GM12878 (cell line): ENCODE results near the gene APC2. TPM values are rescaled to one million over a fixed set of nuclear protein-coding genes. Genes with fewer than 3 reads are reported as not detected.

Experiments
- ATAC-seq: fragments of 200-7000 bp; cut with Tn5 transposase; 3 replicates; pipeline ENCODE4 v1.9.1; 2020; ENCODE audit warnings: mild to moderate bottlenecking, moderate library complexity
- BruUV-seq: library from RNA; stranded (reverse); fragments of 400-500 nt; replicated peaks from 2 replicates; lab custom pipeline; 2021; lab: Mats Ljungman, UMichigan
- CTCF ChIA-PET: fragments of 300-600 bp; sonication (Branson Sonifier 250); formaldehyde crosslinking; extraction: SDS; loops from one replicate; lab custom pipeline; 2021; ENCODE audit warnings: inconsistent platforms; lab: Yijun Ruan, JAX
- POLR2A ChIA-PET: fragments of 350-600 bp; formaldehyde crosslinking; extraction: SDS; loops from one replicate; lab custom pipeline; 2021; ENCODE audit warnings: inconsistent platforms; lab: Charles Lee
- RAD21 ChIA-PET: fragments of 300-600 bp; sonication (Branson Sonifier 250); formaldehyde crosslinking; loops from one replicate; lab custom pipeline; 2023; ENCODE audit warnings: antibody characterized with exemption; ENCODE audit not compliant: unreplicated experiment; lab: Charles Lee
- SMC1A ChIA-PET: fragments of 300-600 bp; sonication (Branson Sonifier 250); formaldehyde crosslinking; loops from one replicate; lab custom pipeline; 2023; ENCODE audit not compliant: unreplicated experiment, uncharacterized antibody; lab: Charles Lee
- DNase-seq: peaks from one replicate; pipeline ENCODE4 v3.0.0-alpha.2; 2011; ENCODE audit warnings: low read depth, low spot score
- FAIRE-seq: peaks from 3 replicates; lab custom pipeline; 2011; peaks lifted over from hg19 to GRCh38; lab: Jason Lieb, UNC
- H2AFZ ChIP-seq: 2 replicates; pipeline ENCODE4 v1.6.0; 2011; ENCODE audit warnings: low read depth, low read length, control low read depth; ENCODE audit not compliant: control insufficient read depth
- H3K27ac ChIP-seq: 2 replicates; pipeline ENCODE4 v1.5.1; 2011; ENCODE audit warnings: control low read depth; ENCODE audit not compliant: control insufficient read depth, insufficient read depth
- H3K27me3 ChIP-seq, 2 experiments: replicated peaks in 1 of 2; 2 replicates each; pipeline versions ENCODE4 v1.6.0 to v1.6.1; 2011; ENCODE audit warnings: low read length in 1 of 2; ENCODE audit not compliant: control insufficient read depth in 2 of 2, insufficient read depth in 2 of 2
- H3K36me3 ChIP-seq, 2 experiments: 2 replicates each; pipeline ENCODE4 v1.5.1; 2011; ENCODE audit warnings: low read length in 1 of 2; ENCODE audit not compliant: control insufficient read depth in 2 of 2, insufficient read depth in 2 of 2
- H3K4me1 ChIP-seq: 2 replicates; pipeline ENCODE4 v1.6.1; 2011; ENCODE audit warnings: mild to moderate bottlenecking, low read length, moderate library complexity, mixed read lengths; ENCODE audit not compliant: control insufficient read depth, insufficient read depth
- H3K4me2 ChIP-seq: 2 replicates; pipeline ENCODE4 v1.6.0; 2011; ENCODE audit warnings: control low read depth; ENCODE audit not compliant: control insufficient read depth, insufficient read depth
- H3K4me3 ChIP-seq: fragments of 200-600 bp; sonication (generic); 2 replicates; pipeline ENCODE4 v1.5.1; 2016
- H3K79me2 ChIP-seq: 2 replicates; pipeline ENCODE4 v1.6.0; 2011; ENCODE audit warnings: low read length; ENCODE audit not compliant: control insufficient read depth, insufficient read depth
- H3K9ac ChIP-seq: 2 replicates; pipeline ENCODE4 v1.8.0; 2011; ENCODE audit warnings: low read length, control low read depth, mixed read lengths; ENCODE audit not compliant: control insufficient read depth, insufficient read depth
- H3K9me3 ChIP-seq: replicated peaks from 3 replicates; pipeline ENCODE4 v1.5.1; 2011; ENCODE audit warnings: mild to moderate bottlenecking, low read length; ENCODE audit not compliant: control insufficient read depth, insufficient read depth
- H4K20me1 ChIP-seq: 2 replicates; pipeline ENCODE4 v1.6.0; 2011; ENCODE audit not compliant: control insufficient read depth, insufficient read depth
- ESRRA ChIP-seq: IDR thresholded peaks from 2 replicates; pipeline ENCODE4 v1.6.1; 2012; ENCODE audit warnings: mild to moderate bottlenecking, low read length, improper control_type of control experiment
- HDAC2 ChIP-seq: fragments of 200-600 bp; sonication (generic); IDR thresholded peaks from 2 replicates; pipeline ENCODE4 v1.6.1; 2017
- MEF2A ChIP-seq: IDR thresholded peaks from 2 replicates; pipeline ENCODE4 v1.6.1; 2011; ENCODE audit warnings: low read depth, mild to moderate bottlenecking, low read length, moderate library complexity; ENCODE audit not compliant: insufficient read depth
- NR2C2 ChIP-seq: IDR thresholded peaks from 2 replicates; pipeline ENCODE4 v1.6.1; 2011; ENCODE audit warnings: borderline replicate concordance, low read depth; ENCODE audit not compliant: control insufficient read depth, insufficient read length
- PAX5 ChIP-seq: IDR thresholded peaks from 2 replicates; pipeline ENCODE4 v1.6.1; 2011; ENCODE audit warnings: low read depth, low read length, borderline replicate concordance
- SMAD5 ChIP-seq: IDR thresholded peaks from 2 replicates; pipeline ENCODE4 v1.6.1; 2016; ENCODE audit warnings: antibody characterized with exemption, low read depth
- TARDBP ChIP-seq: IDR thresholded peaks from 2 replicates; pipeline ENCODE4 v1.6.1; 2016; ENCODE audit warnings: borderline replicate concordance
- WGBS: methylation state at CpG from one replicate; pipeline ENCODE4 v1.1.6; 2016; ENCODE audit warnings: low lambda C conversion rate; ENCODE audit not compliant: insufficient replicate concordance, insufficient coverage; ENCODE audit errors: missing lambda C conversion rate; 5-methylcytosine and 5-hydroxymethylcytosine counted together
- in situ Hi-C: fragments of 300-500 bp; cut with MboI; formaldehyde crosslinking; loops from 9 replicates; pipeline ENCODE4 v1.14.3; 2018; ENCODE audit warnings: mixed read lengths
- intact Hi-C: fragments of 100-400 bp; cut with micrococcal nuclease; formaldehyde crosslinking; loops from one replicate; pipeline ENCODE4 v1.14.2; 2022; ENCODE audit not compliant: unreplicated experiment
- polyA plus RNA-seq, 11 experiments: library from polyadenylated mRNA; depleted of rRNA in 4 of 11; unstranded in 6 of 11; stranded (reverse) in 5 of 11; fragments of >200 nt; fragmentation: Nextera tagmentation in 4 of 11; fragmentation: Illumina TruSeq in 1 of 11; extraction: Ambion mirVana in 4 of 11; extraction: Trizol in 1 of 11; gene quantifications; 1 replicate in 1 of 11; 2 replicates in 10 of 11; pipeline versions ENCODE4 v1.2.1 to v1.2.3, GENCODE V29; 2011 to 2016; ENCODE audit warnings: inconsistent platforms in 2 of 11, missing spikeins in 2 of 11, low read depth in 1 of 11
- total RNA-seq, 4 experiments: library from RNA; depleted of rRNA in 3 of 4; stranded (reverse); fragments of >200 nt in 3 of 4; fragmentation: Illumina TruSeq in 1 of 4; extraction: Trizol in 1 of 4; gene quantifications; 2 replicates each; pipeline versions ENCODE4 v1.2.1 to v1.2.3, GENCODE V29; 2013 to 2021
- TF ChIP-seq, protein P1 (sequence below): fragments of 450-650 bp; IDR thresholded peaks from 2 replicates; pipeline ENCODE4 v1.6.1; 2018; ENCODE audit warnings: borderline replicate concordance, mild to moderate bottlenecking; ENCODE audit not compliant: partially characterized antibody

APC2 gene
- total and polyA plus RNA-seq, 10 of the 15 experiments (the other 5 are each of a cell fraction or from before 2014, with no cell fraction given), result under 0.01 to 0.73 (median 0.04) TPM; not detected in 5

DNA sequence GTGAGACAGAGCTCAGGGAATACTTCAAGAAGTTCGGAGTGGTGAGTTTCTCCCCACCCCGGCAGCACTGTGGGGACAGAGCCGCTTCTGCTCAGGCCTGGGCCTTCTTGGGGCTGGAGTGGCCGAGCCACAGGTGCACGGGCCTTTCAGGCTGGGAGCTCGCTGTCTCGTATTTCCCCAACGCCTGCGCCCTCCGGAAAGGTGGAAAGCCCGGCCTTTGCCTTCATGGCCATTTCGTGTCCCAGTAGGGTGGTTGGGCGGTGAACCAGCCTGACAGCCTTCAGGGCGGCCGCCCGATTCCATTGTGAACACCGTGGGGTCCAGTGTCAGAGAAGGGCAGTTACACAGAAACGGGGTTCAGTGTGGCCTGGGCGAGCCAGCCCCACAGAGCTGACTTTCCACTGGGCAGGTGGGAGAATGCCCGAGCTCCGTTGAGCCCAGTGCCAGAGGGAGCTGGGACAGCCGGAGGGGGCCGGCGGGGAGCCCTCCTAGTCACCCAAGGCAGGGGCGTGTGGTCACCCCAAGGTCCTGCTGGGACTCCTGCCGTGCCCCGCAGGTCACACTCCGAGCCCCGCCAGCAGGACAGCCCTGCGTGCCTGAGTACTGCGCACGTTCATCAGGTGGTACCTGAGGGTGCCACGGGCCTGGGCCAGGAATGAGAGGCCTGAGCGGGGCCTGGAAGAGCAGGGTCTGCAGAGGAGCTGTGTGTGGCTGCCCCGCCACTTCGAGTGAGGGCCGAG is 28.5 kb upstream of the APC2 start:
- Histone ChIP-seq H3K79me2 (peaks cover 19% of the 10 kb centered on the region), H3K4me2 (no peak overlapping the region), H3K4me1 (no peaks in the 10 kb centered on the region), H3K27me3 (no peaks in the 10 kb centered on the region), H3K27ac (no peak overlapping the region), H2AFZ (no peak overlapping the region), H4K20me1 (peaks cover 1% of the 10 kb centered on the region; the same call in 1 of the 2 replicates), H3K36me3 (peaks cover 26 to 59% of the 10 kb centered on the region in 2 experiments; a peak in 3 of 4 replicates), H3K4me3 (no peak overlapping the region), H3K9me3 (no peaks in the 10 kb centered on the region), H3K9ac (no peak overlapping the region)
- intact Hi-C loops (no loop called here), in situ Hi-C loops (no loop called here)
- ATAC-seq (no peak), DNase-seq (no peak), FAIRE-seq (no peak)
- 95% methylated on average over 29 of the region's 37 CpGs for WGBS
- ChIA-PET SMC1A (interaction anchor here (1.1 kb wide), 1 partner anchor 16 kb away, joined by 3 read pairs; no protein-coding TSS in a partner anchor), RAD21 (no interaction called here), CTCF (no interaction called here), POLR2A (no interaction called here)
- no peak for TF ChIP-seq HDAC2
- TF ChIP-seq PAX5, result no peak
- TF ChIP-seq TARDBP, result no peak
- TF ChIP-seq MEF2A, result no peak
- no peak for TF ChIP-seq NR2C2
- TF ChIP-seq ESRRA, result no peak
- TF ChIP-seq, protein P1, sequence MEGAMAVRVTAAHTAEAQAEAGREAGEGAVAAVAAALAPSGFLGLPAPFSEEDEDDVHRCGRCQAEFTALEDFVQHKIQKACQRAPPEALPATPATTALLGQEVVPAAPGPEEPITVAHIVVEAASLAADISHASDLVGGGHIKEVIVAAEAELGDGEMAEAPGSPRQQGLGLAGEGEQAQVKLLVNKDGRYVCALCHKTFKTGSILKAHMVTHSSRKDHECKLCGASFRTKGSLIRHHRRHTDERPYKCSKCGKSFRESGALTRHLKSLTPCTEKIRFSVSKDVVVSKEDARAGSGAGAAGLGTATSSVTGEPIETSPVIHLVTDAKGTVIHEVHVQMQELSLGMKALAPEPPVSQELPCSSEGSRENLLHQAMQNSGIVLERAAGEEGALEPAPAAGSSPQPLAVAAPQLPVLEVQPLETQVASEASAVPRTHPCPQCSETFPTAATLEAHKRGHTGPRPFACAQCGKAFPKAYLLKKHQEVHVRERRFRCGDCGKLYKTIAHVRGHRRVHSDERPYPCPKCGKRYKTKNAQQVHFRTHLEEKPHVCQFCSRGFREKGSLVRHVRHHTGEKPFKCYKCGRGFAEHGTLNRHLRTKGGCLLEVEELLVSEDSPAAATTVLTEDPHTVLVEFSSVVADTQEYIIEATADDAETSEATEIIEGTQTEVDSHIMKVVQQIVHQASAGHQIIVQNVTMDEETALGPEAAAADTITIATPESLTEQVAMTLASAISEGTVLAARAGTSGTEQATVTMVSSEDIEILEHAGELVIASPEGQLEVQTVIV, result no peak
- TF ChIP-seq SMAD5, result no peak
- no TSS peak for BruUV-seq
